A673 (cell line): ENCODE results near the gene ZNF385B.

ENCODE experiments used
- EZH2 ChIP-seq: fragments of 200-600 bp; sonication (generic); IDR thresholded peaks from 2 replicates; pipeline ENCODE4 v1.6.1; 2017; ENCODE audit warnings: borderline replicate concordance, low read depth, mild to moderate bottlenecking, mixed read lengths, antibody characterized with exemption, low read length; ENCODE audit not compliant: poor library complexity, severe bottlenecking
- TF ChIP-seq, protein P1 (sequence below): fragments of 300-800, 200-600 bp; sonication (generic); conservative IDR thresholded peaks from 2 replicates; pipeline ENCODE4 v1.5.1; 2017; ENCODE audit warnings: low read depth, mild to moderate bottlenecking, antibody characterized with exemption, low read length, moderate library complexity, mixed read lengths

DNA sequence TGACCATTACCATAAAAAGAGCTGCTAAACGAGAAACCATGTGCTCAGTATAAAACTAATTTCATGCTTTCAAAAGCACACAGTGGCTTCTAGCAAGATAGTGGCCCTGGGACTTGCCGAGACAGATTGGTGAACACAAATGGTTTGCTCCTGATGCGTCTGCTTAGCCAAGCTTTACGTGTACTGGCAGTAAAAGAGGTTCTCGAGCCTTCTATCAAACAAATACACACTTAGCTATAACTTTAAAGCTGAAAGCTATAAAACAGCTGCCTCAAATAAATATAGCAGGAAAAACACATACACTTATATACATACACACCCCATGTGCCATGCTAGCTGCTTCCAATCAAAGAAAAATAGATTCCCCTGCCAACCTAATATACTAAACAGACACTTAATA lies 117.0 kb downstream of the ZNF385B start:
- TF ChIP-seq, protein P1, sequence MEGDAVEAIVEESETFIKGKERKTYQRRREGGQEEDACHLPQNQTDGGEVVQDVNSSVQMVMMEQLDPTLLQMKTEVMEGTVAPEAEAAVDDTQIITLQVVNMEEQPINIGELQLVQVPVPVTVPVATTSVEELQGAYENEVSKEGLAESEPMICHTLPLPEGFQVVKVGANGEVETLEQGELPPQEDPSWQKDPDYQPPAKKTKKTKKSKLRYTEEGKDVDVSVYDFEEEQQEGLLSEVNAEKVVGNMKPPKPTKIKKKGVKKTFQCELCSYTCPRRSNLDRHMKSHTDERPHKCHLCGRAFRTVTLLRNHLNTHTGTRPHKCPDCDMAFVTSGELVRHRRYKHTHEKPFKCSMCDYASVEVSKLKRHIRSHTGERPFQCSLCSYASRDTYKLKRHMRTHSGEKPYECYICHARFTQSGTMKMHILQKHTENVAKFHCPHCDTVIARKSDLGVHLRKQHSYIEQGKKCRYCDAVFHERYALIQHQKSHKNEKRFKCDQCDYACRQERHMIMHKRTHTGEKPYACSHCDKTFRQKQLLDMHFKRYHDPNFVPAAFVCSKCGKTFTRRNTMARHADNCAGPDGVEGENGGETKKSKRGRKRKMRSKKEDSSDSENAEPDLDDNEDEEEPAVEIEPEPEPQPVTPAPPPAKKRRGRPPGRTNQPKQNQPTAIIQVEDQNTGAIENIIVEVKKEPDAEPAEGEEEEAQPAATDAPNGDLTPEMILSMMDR: no peak
- TF ChIP-seq EZH2: no peak
